ENCODE measurements around the gene CIAO2A. TPM values are rescaled to one million over a fixed set of nuclear protein-coding genes. Genes with fewer than 3 reads are reported as not detected.
A peak's percentile ranks its signal among the peaks of the same experiment; 100 is the strongest.
"Not testable (repeated sequence)": the region's sequence is repeated elsewhere in the genome, so short reads cannot be mapped to it uniquely, and the experiment has no call there.

The CIAO2A gene
- total RNA-seq, 1 donor from 2014 or later: 57.9 TPM

DNA sequence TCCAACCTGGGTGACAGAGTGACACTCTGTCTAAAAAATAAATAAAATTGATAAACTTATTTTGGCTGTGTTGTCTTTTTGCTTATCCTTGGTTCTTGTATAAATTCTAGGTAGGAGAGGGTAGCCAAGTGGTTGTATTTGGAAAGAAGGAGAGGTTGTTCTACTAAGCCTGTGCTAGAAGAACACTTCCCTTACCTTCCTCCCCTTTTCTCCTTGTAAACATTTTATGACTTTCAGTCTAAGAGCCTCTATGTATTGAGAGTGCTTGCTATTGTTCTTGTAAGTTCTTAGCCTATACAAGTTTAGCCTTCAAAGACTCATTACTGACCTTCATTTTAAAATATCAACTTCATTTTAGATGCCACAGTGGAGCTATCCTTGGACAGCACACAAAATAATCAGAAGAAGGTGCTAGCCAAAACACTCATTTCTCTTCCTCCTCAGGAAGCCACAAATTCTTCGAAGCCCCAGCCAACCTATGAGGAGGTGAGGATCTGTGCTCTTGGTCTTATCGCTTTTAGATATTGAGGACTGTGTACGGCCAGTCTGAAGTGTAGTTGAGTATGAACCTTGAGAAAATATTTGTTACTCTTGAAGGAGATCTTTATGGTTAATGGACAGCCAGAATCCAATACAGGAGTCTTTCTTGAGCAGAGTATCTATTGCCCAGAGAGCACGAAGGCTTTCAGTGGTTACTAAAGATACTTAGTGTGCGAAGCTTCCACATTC lies 24.3 kb upstream of the CIAO2A start:
- intact Hi-C loops (cut with DNase I): no loop called here
- ATAC-seq (ENCODE audit: poor library complexity) (no peak), DNase-seq (no peak)

DNA sequence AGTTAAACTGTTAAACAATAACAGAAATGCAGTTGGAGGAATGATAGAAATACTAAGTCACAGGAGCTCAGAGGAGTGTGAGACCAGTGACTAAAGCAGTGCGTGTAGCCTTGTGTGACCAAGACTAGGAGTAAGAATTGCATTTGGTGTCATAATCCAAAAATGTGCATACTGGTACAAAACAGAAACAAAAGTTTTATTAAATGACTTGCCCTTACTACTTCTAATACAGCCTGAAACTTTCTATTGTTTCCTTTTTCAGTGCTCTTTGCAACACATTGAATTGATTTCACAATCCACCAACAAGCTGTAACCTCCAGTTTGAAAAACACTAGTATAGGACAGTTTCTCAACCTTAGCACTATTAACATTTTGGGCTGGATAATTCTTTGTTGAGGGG lies 19.3 kb upstream of the CIAO2A start:
- intact Hi-C loops (cut with DNase I): no loop called here
- DNase-seq: no peak
- ATAC-seq (ENCODE audit: poor library complexity): no peak

DNA sequence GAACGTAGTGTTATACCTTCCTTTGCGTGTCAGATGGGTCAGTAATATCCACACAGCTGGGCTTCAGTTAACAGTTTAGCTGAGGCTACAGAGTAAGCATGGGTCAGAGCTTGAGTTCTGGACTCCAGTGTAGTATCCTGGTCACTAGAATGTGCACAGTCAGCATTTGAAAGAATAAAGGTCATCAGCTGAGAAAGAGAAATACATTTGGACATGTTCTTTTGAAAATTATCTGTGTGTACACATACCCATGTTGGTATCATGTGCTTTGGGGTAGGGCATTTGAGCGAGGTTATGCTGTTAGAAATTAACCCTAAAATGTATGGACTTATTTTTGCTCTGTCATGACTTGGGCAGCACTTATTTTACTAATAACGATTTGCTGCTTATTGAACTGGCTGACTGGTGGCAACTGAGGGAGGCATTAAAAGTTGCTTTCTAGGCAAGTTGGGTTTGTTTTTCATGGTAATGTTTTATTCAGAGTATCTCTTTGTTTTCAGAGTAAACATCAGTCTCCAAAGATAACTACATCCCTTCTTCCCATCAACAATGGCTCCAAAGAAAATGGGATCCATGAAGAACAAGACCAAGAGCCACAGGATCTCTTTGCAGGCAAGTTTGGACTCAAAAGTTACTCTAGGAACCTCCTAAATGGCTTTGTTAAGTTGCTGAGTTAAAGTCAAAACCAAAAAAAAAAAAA lies 18.6 kb upstream of the CIAO2A start:
- DNase-seq (no peak), ATAC-seq (ENCODE audit: poor library complexity) (peak; percentile 32)
- intact Hi-C loops (cut with DNase I): no loop called here

DNA sequence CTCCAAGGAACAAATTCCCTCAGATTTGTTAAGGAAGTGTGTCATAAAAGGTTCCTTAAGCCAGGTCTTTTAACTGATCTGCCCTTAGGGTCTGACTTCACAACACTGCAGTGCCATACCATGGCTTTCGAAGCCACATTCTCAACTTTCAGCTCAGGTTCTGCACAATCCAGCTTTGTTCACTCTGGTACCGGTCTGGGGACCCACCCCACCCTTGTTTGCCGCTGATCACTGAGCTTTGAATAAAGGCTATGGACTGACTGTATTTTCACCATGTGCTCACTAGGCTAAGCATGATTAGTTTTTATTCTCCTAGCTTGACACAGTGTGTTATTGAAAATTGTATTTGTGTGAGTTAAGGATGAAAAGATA lies 18.0 kb upstream of the CIAO2A start:
- no peak for ATAC-seq (ENCODE audit: poor library complexity)
- intact Hi-C loops (cut with DNase I): no loop called here

DNA sequence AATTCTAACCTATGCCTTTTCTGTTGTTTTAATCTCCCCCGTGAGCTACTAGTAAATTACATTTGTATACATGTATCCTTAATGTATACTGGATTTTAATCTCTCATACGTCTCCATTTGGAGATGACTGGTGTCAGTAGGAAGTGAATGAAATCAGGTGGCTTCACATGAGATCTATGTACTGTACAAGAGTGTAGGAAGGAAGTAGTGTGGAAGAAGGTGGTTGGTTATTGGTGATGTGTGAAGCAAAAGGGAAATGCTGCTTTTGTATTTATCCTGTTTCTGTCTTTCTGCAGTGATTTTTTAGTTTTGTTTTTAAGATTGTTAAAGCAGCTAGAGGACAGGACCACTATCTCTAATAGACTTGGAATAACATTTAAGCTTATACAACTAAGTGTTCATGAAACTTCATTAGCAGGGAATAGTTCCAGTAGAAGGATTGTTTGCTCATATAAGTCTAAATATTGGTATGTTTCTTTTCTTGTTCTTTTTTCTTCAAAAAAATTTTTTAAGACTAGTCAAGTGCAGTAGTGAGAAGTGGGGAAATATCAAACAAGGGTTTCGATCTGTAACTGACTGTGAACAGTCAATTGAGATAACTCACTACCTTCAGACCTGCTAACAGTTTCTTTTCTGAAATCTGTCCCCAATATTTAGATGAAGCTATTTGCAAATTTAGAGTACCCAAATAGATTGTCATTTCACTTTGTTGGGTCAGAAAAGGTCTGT lies 17.5 kb upstream of the CIAO2A start:
- DNase-seq: no peak
- intact Hi-C loops (cut with DNase I): no loop called here
- no peak for ATAC-seq (ENCODE audit: poor library complexity)

More for the DNA sequence above, 18.0 kb upstream of the CIAO2A start:
- DNase-seq: no peak

DNA sequence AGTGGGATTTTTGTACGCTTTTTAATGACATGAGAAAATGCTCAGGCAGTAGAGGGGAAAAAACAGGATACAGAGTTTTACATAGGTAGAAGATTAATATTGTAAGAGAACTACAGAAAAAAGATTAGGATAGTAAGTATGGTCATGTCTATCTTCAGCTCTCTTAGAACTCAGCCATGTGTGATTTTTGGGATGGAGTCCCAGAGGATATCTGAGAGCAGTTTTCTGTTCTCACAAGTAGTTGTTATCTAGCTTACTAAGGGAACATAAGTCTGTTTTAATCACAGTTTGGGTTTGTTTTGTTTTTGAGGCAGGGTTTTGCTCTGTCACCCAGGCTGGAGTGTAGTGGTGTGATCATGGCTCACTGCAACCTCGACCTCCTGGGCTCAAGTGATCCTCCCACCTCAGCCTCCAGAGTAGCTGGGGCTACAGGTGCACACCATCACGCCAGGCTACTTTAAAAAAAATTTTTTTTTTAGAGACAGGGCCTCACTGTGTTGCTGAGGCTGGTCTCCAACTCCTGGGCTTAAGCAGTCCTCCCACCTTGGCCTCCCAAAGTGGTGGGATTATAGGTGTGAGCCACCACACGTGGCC lies 16.6 kb upstream of the CIAO2A start:
- ATAC-seq (ENCODE audit: poor library complexity): peak; percentile 46
- DNase-seq; intact Hi-C loops (cut with DNase I): not testable (repeated sequence)

DNA sequence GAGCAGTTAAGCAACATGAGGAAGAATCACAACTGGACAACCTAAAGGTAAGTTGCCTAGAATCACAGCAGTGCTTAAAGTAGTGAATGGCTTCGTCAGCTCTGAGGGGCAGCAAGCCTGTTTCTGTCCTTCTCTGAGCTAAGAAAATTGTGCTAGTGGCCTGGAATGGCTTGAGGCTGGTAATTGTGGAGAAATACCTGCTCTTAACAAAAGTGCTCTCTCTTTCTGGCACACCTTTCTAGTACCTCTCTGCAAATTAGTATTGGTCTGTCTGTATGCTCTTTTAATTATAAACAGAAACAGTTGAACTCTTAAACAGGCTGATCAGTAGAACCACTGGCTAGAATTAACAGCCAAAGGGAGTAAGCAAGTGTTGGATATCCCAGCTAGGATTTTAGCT lies 13.7 kb upstream of the CIAO2A start:
- DNase-seq (no peak), ATAC-seq (ENCODE audit: poor library complexity) (no peak)
- intact Hi-C loops (cut with DNase I): no loop called here

DNA sequence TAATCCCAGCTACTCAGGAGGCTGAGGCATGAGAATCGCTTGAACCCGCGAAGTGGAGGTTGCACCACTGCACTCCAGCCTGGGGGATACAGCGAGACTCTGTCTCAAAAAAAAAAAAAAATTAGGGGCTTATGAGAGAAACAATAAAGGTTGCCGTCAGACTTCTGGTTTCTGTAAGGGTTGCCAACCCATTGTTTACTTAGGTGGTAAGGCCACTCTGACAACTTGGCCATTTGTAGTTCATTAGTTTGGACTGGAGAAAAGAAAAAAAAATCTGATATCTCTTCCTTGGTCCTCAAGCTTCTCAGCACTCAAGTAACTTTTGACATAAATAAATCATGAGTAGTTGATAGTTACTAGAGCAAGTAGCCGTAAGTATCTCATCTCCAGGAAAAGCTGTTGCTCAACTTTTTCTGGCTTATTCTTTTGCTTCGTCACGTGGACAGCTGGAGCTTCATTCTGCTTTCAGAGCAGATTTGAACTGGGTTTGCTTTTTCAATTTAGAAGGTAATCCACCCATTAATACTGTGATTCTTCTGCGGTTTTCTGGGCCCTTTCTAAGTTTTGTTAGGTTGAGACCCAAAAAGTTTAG lies 11.6 kb upstream of the CIAO2A start:
- no peak for DNase-seq
- ATAC-seq (ENCODE audit: poor library complexity): peak; percentile 74
- intact Hi-C loops (cut with DNase I): no loop called here

DNA sequence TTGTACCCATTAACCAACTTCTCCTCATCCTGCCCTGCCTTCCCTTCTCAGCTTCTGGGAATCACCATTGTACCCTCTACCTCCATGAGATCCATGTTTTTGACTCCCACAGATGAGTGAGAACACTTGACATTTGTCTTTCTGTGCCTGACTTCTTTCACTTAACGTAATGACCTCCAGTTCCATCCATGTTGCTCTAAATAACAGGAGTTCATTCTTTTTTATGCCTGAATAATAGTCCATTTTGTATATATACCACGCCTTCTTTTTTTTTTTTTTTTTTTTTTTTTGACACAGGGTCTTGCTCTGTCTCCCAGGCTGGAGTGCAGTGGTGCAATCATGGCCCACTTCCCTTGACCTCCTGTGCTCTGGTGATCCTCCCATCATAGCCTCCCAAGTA lies 8.9 kb upstream of the CIAO2A start:
- no peak for ATAC-seq (ENCODE audit: poor library complexity)
- intact Hi-C loops (cut with DNase I): no loop called here

DNA sequence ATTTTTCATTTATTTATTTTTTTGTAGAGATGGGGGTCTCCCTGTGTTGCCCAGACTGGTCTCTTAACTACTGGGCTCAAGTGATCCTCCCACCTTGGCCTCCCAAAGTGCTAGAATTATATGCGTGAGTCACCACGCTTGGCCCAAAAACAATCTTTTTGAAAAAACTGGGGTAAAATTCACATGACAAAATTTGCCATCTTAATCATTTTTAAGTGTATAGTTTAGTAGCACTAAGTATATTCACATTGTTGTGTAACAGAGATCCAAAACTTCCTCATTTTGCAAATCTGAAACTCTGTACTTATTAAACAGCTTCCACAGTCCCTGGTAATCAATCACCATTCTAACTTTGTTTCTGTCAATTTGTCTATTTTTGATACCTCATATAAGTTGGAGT lies 7.3 kb upstream of the CIAO2A start:
- DNase-seq (no peak), ATAC-seq (ENCODE audit: poor library complexity) (no peak)
- intact Hi-C loops (cut with DNase I): no loop called here

More for the DNA sequence above, 8.9 kb upstream of the CIAO2A start:
- no peak for DNase-seq

DNA sequence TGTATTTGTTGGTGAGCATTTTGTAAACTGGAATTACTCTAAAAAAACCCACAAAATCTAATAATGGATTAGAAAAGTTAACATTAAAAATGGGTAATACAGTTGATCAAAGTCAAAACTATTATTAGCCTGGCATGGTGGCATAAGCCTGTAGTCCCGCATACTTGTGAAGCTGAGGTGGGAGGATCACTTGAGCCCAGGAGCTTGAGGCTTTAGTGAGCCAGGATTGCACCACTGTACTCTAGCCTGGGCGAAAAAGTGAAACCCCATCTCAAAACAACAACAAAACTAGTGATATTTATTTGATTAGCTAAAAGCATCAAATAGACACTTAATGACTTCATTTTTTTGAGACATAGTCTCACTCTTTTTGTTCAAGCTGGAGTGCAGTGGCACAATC lies 5.7 kb upstream of the CIAO2A start:
- intact Hi-C loops (cut with DNase I): loop anchor here (5.0 kb wide), 1 partner anchor 53 kb away; the partner anchor contains the start of gene SNX22
- DNase-seq (no peak), ATAC-seq (ENCODE audit: poor library complexity) (no peak)

DNA sequence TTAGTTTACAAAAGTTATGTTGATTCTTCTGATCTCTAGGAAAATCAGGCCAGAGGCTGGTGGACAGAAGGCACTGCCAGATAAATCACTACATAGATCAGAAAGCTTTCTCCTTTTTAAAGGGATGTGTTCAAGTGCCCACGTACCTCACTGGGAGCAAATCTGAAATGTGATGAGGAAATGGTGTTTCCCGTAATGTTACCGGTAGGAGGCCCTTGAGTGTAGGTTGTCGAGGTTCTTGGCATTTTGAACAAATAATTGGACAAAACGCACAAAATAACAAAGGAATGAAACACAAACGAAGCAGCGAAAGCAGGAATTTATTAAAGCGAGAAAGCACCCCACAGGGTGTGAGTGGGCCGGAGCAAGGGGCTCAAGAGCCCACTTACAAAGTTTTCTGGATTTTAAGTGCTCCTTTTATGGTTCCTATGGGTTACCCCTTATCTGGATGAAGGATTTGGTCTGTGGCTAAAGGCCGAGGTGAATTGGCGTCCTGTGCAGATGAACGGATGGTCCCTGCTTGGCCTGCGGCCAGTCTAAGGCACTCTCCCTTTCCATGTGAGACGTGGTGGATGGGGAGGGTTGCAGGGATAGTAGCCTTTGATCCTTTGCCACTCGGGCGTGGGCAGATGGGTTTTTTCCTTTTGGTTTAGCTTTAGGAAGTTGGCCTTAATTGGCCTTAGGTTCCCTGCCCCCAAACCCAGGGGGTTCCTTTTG lies 3.2 kb upstream of the CIAO2A start:
- intact Hi-C loops (cut with DNase I): loop anchor here (5.0 kb wide), 1 partner anchor 55 kb away; the partner anchor contains the start of gene SNX22
- ATAC-seq (ENCODE audit: poor library complexity) (no peak), DNase-seq (no peak)

DNA sequence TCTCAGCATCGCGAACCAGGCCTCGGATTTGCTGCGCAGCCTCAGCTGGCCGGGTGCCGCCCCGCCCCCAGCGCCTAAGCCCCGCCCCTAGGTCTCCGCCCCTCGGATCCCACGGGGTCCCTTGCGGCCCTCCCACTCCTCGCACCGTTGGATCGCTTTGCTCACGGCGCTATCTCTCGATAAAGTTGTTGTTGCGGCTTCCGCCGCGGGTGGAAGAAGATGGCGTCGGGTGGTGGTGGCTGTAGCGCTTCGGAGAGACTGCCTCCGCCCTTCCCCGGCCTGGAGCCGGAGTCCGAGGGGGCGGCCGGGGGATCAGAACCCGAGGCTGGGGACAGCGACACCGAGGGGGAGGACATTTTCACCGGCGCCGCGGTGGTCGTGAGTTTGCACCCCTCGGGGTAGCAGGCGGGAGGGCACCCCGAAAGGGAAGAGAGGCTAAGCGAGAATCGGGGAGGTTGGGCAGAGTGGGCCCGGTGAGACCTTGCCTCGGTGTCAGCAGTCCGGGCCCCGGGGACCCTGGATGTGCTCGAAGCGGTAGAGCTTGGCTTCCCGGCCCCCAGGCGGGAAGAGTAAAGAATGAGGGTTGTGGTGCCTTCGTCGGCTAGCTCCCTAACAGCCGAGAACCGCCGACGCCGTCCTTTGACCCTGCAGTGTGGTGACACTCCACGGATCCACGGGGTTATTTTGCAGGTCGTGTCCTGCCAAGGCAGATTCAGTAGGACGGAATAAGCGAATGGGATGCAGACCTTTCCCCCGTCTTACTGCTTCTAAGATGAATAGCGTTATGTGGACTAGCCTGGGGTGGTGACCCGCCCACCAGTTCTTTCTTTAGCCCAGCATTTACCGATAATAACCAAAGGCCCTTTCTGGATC lies 2.4 kb upstream of the CIAO2A start, which contains the start of gene SNX1:
SNX1 (plus strand) TSS at position 188 of the 873 bp plus-strand sequence; CDS start at position 220, 32 bp downstream.
- peak; percentile 82 for ATAC-seq (ENCODE audit: poor library complexity)
- peak; percentile 96 for DNase-seq
- intact Hi-C loops (cut with DNase I): loop anchor here (5.0 kb wide), 1 partner anchor 56 kb away; the partner anchor contains the start of gene SNX22

DNA sequence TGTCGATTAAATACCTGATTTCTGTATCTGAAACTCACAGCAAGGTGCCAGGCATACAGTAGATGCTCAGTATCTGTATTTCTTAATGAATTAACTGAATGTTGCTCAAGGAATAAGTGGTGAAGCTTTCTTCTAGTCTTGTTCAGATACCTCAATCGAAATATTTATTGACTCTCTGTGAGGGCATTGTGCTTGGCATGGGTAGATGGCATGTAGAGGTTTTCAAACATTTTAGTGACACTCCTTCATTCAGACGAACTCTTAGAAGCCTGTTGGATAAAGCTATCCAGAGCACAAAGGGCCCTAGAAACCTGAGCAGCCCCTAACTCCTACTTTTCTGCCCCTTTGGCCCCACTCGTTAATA lies 1.8 kb upstream of the CIAO2A start:
- intact Hi-C loops (cut with DNase I): loop anchor here (5.0 kb wide), 1 partner anchor 57 kb away; the partner anchor contains the start of gene SNX22
- ATAC-seq (ENCODE audit: poor library complexity) (no peak), DNase-seq (no peak)

DNA sequence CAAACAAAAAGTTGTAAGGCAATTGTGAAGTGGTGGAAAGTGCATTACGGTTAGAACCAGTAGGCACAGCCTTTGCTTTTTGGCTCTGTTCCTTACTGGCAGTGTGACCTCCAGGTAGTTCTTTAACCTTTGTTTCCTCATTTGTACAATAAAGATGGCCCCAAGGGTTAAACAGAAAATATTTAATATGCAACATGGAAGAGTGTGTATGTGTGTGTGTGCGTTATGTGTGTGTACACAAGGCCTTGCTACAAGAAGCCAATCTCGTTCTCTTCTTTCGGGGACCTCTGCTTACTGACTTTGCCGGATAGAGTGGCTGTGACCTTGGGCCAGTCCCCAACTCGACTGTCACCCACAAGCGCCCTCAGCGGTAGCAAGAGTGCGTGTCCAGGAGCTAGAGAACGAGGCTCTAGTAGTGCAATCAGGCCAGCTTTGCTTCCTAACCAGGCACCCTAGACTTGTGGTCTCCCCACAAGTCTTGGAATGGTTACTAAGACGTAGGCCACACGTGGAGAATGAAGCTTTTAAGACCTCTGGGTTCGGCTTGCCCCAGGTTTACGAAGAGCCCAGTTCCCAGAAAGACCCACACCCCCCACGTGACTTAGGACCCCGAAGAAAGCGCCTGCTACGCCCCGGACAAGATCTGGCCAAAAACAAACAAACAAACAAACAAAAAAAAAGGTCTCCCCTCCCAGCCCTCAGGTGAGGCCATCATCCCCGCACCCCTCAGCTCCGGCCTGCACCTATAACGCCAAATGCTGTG lies 593 bp downstream of the CIAO2A start:
- peak; percentile 53 for ATAC-seq (ENCODE audit: poor library complexity)
- DNase-seq: peak; percentile 66
- intact Hi-C loops (cut with DNase I): no loop called here

DNA sequence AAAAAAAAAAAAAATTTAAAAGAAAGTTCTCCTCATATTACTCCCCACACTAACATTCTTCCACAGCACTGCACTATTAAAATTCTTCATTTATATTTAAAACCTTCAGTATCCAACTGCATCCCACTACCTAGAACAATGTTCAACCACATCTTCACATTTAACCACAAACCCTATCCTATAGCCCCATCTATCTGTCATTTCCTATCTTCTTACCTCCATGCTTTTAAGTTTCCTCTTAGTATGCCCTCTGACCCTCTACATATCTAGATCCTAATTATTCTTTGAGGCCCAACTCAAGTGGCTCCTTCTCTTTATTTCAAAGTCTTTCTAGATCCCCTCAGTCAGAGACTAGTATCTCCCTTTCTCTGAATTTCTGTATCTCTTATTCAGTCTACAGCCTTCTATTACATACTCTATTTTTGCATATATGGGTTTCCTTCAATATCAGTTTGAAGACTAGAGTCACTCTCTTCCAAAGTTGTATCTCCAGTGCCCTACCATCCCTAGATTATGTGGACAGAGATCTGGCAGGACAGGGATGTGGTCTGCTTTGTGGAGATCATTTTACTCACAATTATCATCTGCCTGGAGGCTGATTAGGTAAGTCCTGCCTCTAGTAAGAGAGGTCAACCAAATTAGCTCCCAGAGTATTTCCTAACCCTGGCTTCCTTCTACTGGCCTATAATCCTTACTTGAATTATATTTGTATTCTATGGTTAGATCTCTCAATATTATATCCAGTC lies 1.4 kb downstream of the CIAO2A start:
- no peak for DNase-seq
- intact Hi-C loops (cut with DNase I): no loop called here
- no peak for ATAC-seq (ENCODE audit: poor library complexity)
